ENCODE data around the gene TMEM131.
"Not testable (repeated sequence)": the region's sequence is repeated elsewhere in the genome, so short reads cannot be mapped to it uniquely, and the experiment has no call there.

TMEM131 gene

GRCh38 chr2:97863829-97864228 is 131.9 kb downstream of the TMEM131 start:
- in situ Hi-C loops (cut with HindIII; ENCODE audit: low sequenced_read_pairs), result no loop called here
- TF ChIP-seq CTCF (IDR thresholded peaks at IDR 0.05; ENCODE audit: low read depth, low read length), result no peak

GRCh38 chr2:97861177-97861576 is 134.6 kb downstream of the TMEM131 start:
- no peak overlapping the region for H3K4me3 ChIP-seq (ENCODE audit: low read depth, low read length)
- in situ Hi-C loops (cut with HindIII; ENCODE audit: low sequenced_read_pairs), result no loop called here
- TF ChIP-seq CTCF (IDR thresholded peaks at IDR 0.05; ENCODE audit: low read depth, low read length), result no peak
- no peak for DNase-seq (ENCODE audit: low read depth, low spot score)

More at GRCh38 chr2:97863829-97864228, 131.9 kb downstream of the TMEM131 start:
- no peak for DNase-seq (ENCODE audit: low read depth, low spot score)
- no peak overlapping the region for H3K4me3 ChIP-seq (ENCODE audit: low read depth, low read length)

- no peak for DNase-seq (ENCODE audit: low read depth, low spot score)
- no peak for TF ChIP-seq CTCF (IDR thresholded peaks at IDR 0.05; ENCODE audit: low read depth, low read length)
- in situ Hi-C loops (cut with HindIII; ENCODE audit: low sequenced_read_pairs), result no loop called here
- H3K4me3 ChIP-seq (ENCODE audit: low read depth, low read length), result no peak overlapping the region
These were observed 137.3 kb downstream of the TMEM131 start for GRCh38 chr2:97858442-97858841.

- in situ Hi-C loops (cut with HindIII; ENCODE audit: low sequenced_read_pairs), result no loop called here
- no peak for DNase-seq (ENCODE audit: low read depth, low spot score)
- H3K4me3 ChIP-seq (ENCODE audit: low read depth, low read length), result no peak overlapping the region
- TF ChIP-seq CTCF (IDR thresholded peaks at IDR 0.05; ENCODE audit: low read depth, low read length), result no peak
These were observed 138.2 kb downstream of the TMEM131 start for GRCh38 chr2:97857553-97857952.

- DNase-seq (ENCODE audit: low read depth, low spot score), result peak; percentile 36
- in situ Hi-C loops (cut with HindIII; ENCODE audit: low sequenced_read_pairs), result not testable (repeated sequence)
These were observed 142.7 kb downstream of the TMEM131 start for GRCh38 chr2:97853057-97853456.

GRCh38 chr2:97851172-97851571 is 144.6 kb downstream of the TMEM131 start:
- no peak overlapping the region for H3K4me3 ChIP-seq (ENCODE audit: low read depth, low read length)
- in situ Hi-C loops (cut with HindIII; ENCODE audit: low sequenced_read_pairs), result no loop called here
- no peak for DNase-seq (ENCODE audit: low read depth, low spot score)
- no peak for TF ChIP-seq CTCF (IDR thresholded peaks at IDR 0.05; ENCODE audit: low read depth, low read length)

More at GRCh38 chr2:97853057-97853456, 142.7 kb downstream of the TMEM131 start:
- not testable (repeated sequence) for H3K4me3 ChIP-seq (ENCODE audit: low read depth, low read length)

GRCh38 chr2:97849881-97850528 is 145.7 kb downstream of the TMEM131 start:
- TF ChIP-seq CTCF (IDR thresholded peaks at IDR 0.05; ENCODE audit: low read depth, low read length), result no peak
- in situ Hi-C loops (cut with HindIII; ENCODE audit: low sequenced_read_pairs), result no loop called here
- DNase-seq (ENCODE audit: low read depth, low spot score), result peak; percentile 71
- H3K4me3 ChIP-seq (ENCODE audit: low read depth, low read length), result no peak overlapping the region

Measured in astrocyte of the spinal cord (primary cell).